Thyroid gland (tissue), 4 donors: ENCODE results near the gene MS4A14.

ENCODE experiments used
- POLR2A ChIP-seq, 2 donors: fragments of 450-650 bp; IDR thresholded peaks; one replicate each; pipeline ENCODE4 v1.6.1; 2017; ENCODE audit warnings: antibody characterized with exemption in 2 of 2, mild to moderate bottlenecking in 2 of 2, moderate library complexity in 1 of 2
- TF ChIP-seq, protein P1 (sequence below), 6 experiments: fragments of 200-600 bp in 3 of 6; fragments of 450-650 bp in 3 of 6; sonication (generic) in 3 of 6; IDR thresholded peaks; one replicate each; pipeline ENCODE4 v1.5.1; 2016 to 2019; ENCODE audit warnings: antibody characterized with exemption in 6 of 6, mild to moderate bottlenecking in 2 of 6, inconsistent platforms in 1 of 6, moderate library complexity in 1 of 6

DNA sequence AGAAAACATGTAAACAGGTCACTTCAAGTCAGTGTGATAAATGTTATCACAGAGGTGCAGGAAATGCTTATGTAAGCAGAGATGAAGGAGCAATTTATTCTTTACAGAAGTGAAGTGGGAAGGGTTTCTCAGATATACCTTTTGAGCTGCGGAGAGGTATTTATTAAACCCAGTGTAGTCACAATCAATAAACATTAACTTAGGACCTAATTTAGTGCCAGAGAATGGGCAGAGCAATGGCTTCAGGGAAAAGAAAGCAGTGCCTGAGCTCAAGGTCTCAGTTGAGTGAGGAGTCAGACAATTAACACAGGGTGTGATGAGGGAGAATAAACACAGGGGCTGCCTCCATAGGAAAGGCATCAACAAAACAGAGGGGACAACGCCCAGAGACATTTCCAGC is 35.0 kb downstream of the MS4A14 start:
- TF ChIP-seq, protein P1, sequence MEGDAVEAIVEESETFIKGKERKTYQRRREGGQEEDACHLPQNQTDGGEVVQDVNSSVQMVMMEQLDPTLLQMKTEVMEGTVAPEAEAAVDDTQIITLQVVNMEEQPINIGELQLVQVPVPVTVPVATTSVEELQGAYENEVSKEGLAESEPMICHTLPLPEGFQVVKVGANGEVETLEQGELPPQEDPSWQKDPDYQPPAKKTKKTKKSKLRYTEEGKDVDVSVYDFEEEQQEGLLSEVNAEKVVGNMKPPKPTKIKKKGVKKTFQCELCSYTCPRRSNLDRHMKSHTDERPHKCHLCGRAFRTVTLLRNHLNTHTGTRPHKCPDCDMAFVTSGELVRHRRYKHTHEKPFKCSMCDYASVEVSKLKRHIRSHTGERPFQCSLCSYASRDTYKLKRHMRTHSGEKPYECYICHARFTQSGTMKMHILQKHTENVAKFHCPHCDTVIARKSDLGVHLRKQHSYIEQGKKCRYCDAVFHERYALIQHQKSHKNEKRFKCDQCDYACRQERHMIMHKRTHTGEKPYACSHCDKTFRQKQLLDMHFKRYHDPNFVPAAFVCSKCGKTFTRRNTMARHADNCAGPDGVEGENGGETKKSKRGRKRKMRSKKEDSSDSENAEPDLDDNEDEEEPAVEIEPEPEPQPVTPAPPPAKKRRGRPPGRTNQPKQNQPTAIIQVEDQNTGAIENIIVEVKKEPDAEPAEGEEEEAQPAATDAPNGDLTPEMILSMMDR (IDR thresholded peaks at IDR 0.05) = no peak
- no peak for TF ChIP-seq POLR2A (IDR thresholded peaks at IDR 0.05)
